Stimulated activated CD4-positive, alpha-beta T cell treated with anti-CD3 and anti-CD28 coated beads, Interleukin-15, amount 100 ng/mL, for 24 hours (primary cell): ENCODE data around the gene HOXC13.

Source experiments
- DNase-seq: peaks from one replicate; pipeline ENCODE4 v3.0.0-alpha.2; 2020

Gene HOXC13

GRCh38 chr12:53955036-53955775, 16.6 kb downstream of the HOXC13 start:
- no peak for DNase-seq

- DNase-seq, result no peak
These were observed 17.2 kb downstream of the HOXC13 start for GRCh38 chr12:53955776-53956250.

- peak; percentile 26 for DNase-seq
These were observed 17.7 kb downstream of the HOXC13 start for GRCh38 chr12:53956251-53956887.

GRCh38 chr12:53956914-53957536, 18.4 kb downstream of the HOXC13 start:
- no peak for DNase-seq

- DNase-seq, result no peak
These were observed 19.5 kb downstream of the HOXC13 start for GRCh38 chr12:53958128-53958527.

GRCh38 chr12:53959314-53959713, 20.7 kb downstream of the HOXC13 start:
- DNase-seq, result no peak

GRCh38 chr12:53960187-53961024, 21.8 kb downstream of the HOXC13 start:
- no peak for DNase-seq

- DNase-seq, result no peak
These were observed 22.6 kb downstream of the HOXC13 start for GRCh38 chr12:53961025-53961761.

GRCh38 chr12:53963005-53963404, 24.4 kb downstream of the HOXC13 start:
- DNase-seq, result no peak

- DNase-seq, result no peak
These were observed 25.0 kb downstream of the HOXC13 start for GRCh38 chr12:53963434-53964314.

GRCh38 chr12:53964315-53964713, 25.7 kb downstream of the HOXC13 start:
- DNase-seq, result no peak

GRCh38 chr12:53965281-53966084, 26.9 kb downstream of the HOXC13 start:
- DNase-seq, result no peak

GRCh38 chr12:53966085-53966384, 27.4 kb downstream of the HOXC13 start:
- DNase-seq, result no peak

GRCh38 chr12:53966385-53967133, 27.9 kb downstream of the HOXC13 start:
- no peak for DNase-seq

- no peak for DNase-seq
These were observed 28.8 kb downstream of the HOXC13 start for GRCh38 chr12:53967421-53967925.

- no peak for DNase-seq
These were observed 29.8 kb downstream of the HOXC13 start for GRCh38 chr12:53968214-53969127.

GRCh38 chr12:53969588-53970259, 31.1 kb downstream of the HOXC13 start:
- no peak for DNase-seq

GRCh38 chr12:53970451-53970850, 31.8 kb downstream of the HOXC13 start:
- no peak for DNase-seq
